Type B pancreatic cell (in vitro differentiated cells): ENCODE data around the gene EHMT1. TPM values are rescaled to one million over a fixed set of nuclear protein-coding genes. Genes with fewer than 3 reads are reported as not detected.

Experiments used
- DNase-seq: peaks from one replicate; pipeline ENCODE4 v3.0.0; 2021; ENCODE audit warnings: mixed read lengths; ENCODE audit not compliant: unreplicated experiment; ENCODE audit errors: extremely low spot score
- H3K27ac Mint-ChIP-seq: 2 replicates; pipeline ENCODE4 v1.8.0; 2021; ENCODE audit warnings: mild to moderate bottlenecking, mixed read lengths
- H3K27me3 Mint-ChIP-seq: 2 replicates; pipeline ENCODE4 v1.8.0; 2021; ENCODE audit warnings: mixed read lengths
- H3K36me3 Mint-ChIP-seq: 2 replicates; pipeline ENCODE4 v1.8.0; 2021; ENCODE audit warnings: mixed read lengths
- H3K4me1 Mint-ChIP-seq: one replicate; pipeline ENCODE4 v1.8.0; 2021; ENCODE audit warnings: mixed read lengths; ENCODE audit not compliant: unreplicated experiment
- H3K4me3 Mint-ChIP-seq: 2 replicates; pipeline ENCODE4 v1.8.0; 2021; ENCODE audit warnings: mild to moderate bottlenecking, mixed read lengths
- H3K9me3 Mint-ChIP-seq: 2 replicates; pipeline ENCODE4 v1.8.0; 2021; ENCODE audit warnings: mixed read lengths
- CTCF ChIP-seq: fragments of 200-600 bp; sonication (generic); conservative IDR thresholded peaks from 2 replicates; pipeline ENCODE4 v1.5.0; 2021; ENCODE audit warnings: antibody characterized with exemption, mild to moderate bottlenecking
- total RNA-seq: library from RNA; stranded (reverse); gene quantifications from 2 replicates; pipeline ENCODE4 v1.2.1, GENCODE V29; 2021; ENCODE audit warnings: low replicate concordance

Gene EHMT1
- total RNA-seq, 1 donor from 2014 or later = 111 TPM

GRCh38 chr9:137756045-137756744 is 137.4 kb downstream of the EHMT1 start:
- Mint-ChIP-seq H3K36me3 (peaks cover 67% of the 10 kb centered on the region), H3K4me3 (no peak overlapping the region), H3K27ac (peak overlapping the region; percentile 21), H3K27me3 (no peaks in the 10 kb centered on the region), H3K9me3 (peaks cover 7% of the 10 kb centered on the region), H3K4me1 (no peaks in the 10 kb centered on the region)
- TF ChIP-seq CTCF = no peak
- DNase-seq = no peak

- TF ChIP-seq CTCF = no peak
- H3K36me3 Mint-ChIP-seq = peaks cover 64% of the 10 kb centered on the region
- no peak overlapping the region for H3K27ac Mint-ChIP-seq
- no peaks in the 10 kb centered on the region for H3K4me1 Mint-ChIP-seq
- H3K27me3 Mint-ChIP-seq = no peaks in the 10 kb centered on the region
- H3K9me3 Mint-ChIP-seq = peaks cover 7% of the 10 kb centered on the region
- no peak for DNase-seq
- no peak overlapping the region for H3K4me3 Mint-ChIP-seq
Observed at GRCh38 chr9:137757139-137757538, 138.3 kb downstream of the EHMT1 start.

GRCh38 chr9:137757613-137758029 is 138.8 kb downstream of the EHMT1 start:
- DNase-seq = no peak
- Mint-ChIP-seq H3K4me1 (no peaks in the 10 kb centered on the region), H3K4me3 (no peak overlapping the region), H3K9me3 (peaks cover 7% of the 10 kb centered on the region), H3K36me3 (peaks cover 64% of the 10 kb centered on the region), H3K27me3 (no peaks in the 10 kb centered on the region), H3K27ac (no peak overlapping the region)
- TF ChIP-seq CTCF = no peak

GRCh38 chr9:137758067-137758466 is 139.3 kb downstream of the EHMT1 start:
- H3K36me3 Mint-ChIP-seq = peaks cover 64% of the 10 kb centered on the region
- H3K4me3 Mint-ChIP-seq = no peak overlapping the region
- peaks cover 7% of the 10 kb centered on the region for H3K9me3 Mint-ChIP-seq
- DNase-seq = no peak
- no peak overlapping the region for H3K27ac Mint-ChIP-seq
- no peak for TF ChIP-seq CTCF
- no peaks in the 10 kb centered on the region for H3K27me3 Mint-ChIP-seq
- no peaks in the 10 kb centered on the region for H3K4me1 Mint-ChIP-seq

GRCh38 chr9:137759117-137759516 is 140.3 kb downstream of the EHMT1 start:
- DNase-seq = no peak
- Mint-ChIP-seq H3K4me3 (no peak overlapping the region), H3K4me1 (no peaks in the 10 kb centered on the region), H3K27ac (peak overlapping the region; percentile 61), H3K36me3 (peaks cover 60% of the 10 kb centered on the region), H3K27me3 (no peaks in the 10 kb centered on the region), H3K9me3 (peaks cover 7% of the 10 kb centered on the region)
- no peak for TF ChIP-seq CTCF
